ENCODE data around the gene LPAR1. TPM values are rescaled to one million over a fixed set of nuclear protein-coding genes. Genes with fewer than 3 reads are reported as not detected.

Gene LPAR1
- total and polyA plus RNA-seq, 9 of the 15 experiments (the other 6 are each of a cell fraction or from before 2014, with no cell fraction given) = 0.13 TPM; not detected in 8

DNA sequence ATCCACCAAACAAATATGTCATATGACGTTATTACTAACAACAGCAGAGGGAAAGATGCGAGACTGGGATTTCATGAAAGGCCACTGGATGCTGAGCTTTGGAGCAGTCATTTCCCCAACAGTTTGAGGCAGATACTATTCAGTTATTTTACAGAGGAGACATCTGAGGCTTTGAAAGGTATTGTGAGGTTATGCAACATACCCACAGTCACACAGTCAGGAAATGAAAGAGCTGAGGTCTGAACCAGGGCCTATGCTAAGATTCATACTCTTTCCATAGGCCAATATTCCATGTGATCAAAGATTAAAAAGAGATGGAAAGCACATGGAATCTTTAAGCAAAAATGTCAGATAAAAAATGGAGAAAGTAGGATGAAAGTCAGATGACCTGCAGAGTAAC, 63.0 kb downstream of the LPAR1 start (continued):
- TF ChIP-seq, protein P1, sequence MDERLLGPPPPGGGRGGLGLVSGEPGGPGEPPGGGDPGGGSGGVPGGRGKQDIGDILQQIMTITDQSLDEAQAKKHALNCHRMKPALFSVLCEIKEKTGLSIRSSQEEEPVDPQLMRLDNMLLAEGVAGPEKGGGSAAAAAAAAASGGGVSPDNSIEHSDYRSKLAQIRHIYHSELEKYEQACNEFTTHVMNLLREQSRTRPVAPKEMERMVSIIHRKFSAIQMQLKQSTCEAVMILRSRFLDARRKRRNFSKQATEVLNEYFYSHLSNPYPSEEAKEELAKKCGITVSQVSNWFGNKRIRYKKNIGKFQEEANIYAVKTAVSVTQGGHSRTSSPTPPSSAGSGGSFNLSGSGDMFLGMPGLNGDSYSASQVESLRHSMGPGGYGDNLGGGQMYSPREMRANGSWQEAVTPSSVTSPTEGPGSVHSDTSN (CRISPR knock-in tag; IDR thresholded peaks at IDR 0.05; ENCODE audit: low read depth) = no peak
- TF ChIP-seq, protein P1 (tag; conservative IDR thresholded peaks at IDR 0.05; ENCODE audit: low read depth) = no peak

DNA sequence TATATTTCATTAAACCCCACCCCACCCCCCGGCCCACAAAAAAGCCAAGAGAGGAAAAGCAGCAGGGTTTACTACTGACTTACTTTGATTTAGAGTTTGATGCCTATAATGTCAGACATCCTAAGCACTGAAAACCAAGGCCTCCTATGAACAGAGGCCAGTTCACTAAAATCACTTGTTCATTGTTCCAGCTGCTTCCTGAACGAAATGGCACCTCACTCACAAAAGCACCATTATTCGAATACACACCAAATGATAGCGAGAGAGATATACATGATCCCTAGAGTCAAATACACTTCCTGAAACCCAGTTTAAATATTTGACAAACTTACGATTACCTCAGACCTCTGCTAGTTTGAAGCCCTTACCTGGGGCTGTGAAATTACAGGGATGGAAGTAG, 66.6 kb downstream of the LPAR1 start:
- Histone ChIP-seq H3K4me3 (no peak overlapping the region), H3K9me1 (ENCODE audit: control insufficient read depth, insufficient read depth, low read length) (no peaks in the 10 kb centered on the region), H3K79me2 (ENCODE audit: control insufficient read depth, insufficient read depth, low read length) (no peaks in the 10 kb centered on the region), H4K20me1 (replicated peaks; ENCODE audit: control insufficient read depth, insufficient read depth, low read length) (no peaks in the 10 kb centered on the region), H3K4me2 (ENCODE audit: insufficient read depth, low read length) (no peak overlapping the region), H3K36me3 (ENCODE audit: control insufficient read depth, insufficient read depth, low read length) (no peaks in the 10 kb centered on the region), H3K27ac (ENCODE audit: extremely low read depth, low read depth, low read length) (no peak overlapping the region), H3K9me3 (replicated peaks; ENCODE audit: control insufficient read depth, insufficient read depth, low read depth, low read length) (0 out of 2 replicates have a peak, but pooled peaks cover 3% of the 10 kb centered on the region), H3K4me1 (replicated peaks in 1 of 2; ENCODE audit: control insufficient read depth in 2 of 2, insufficient read depth in 2 of 2, low read length in 2 of 2) (no peaks in the 10 kb centered on the region), H3K9ac (ENCODE audit: insufficient read depth in 1 of 2, low read depth in 2 of 2, low read length in 2 of 2) (no peak overlapping the region), H3K27me3 (ENCODE audit: control insufficient read depth in 2 of 2, insufficient read depth in 2 of 2, low read length in 2 of 2) (no peaks in the 10 kb centered on the region), H2AFZ (ENCODE audit: low read depth, low read length) (no peak overlapping the region)
- no peak for TF ChIP-seq ADNP (tag; IDR thresholded peaks at IDR 0.05)
- TF ChIP-seq BRD9 (IDR thresholded peaks at IDR 0.05; ENCODE audit: low read depth, partially characterized antibody) = no peak
- no peak for TF ChIP-seq POLR2G (IDR thresholded peaks at IDR 0.05; ENCODE audit: low read depth, low read length)
- no peak for TF ChIP-seq KAT8 (IDR thresholded peaks at IDR 0.05; ENCODE audit: low read depth)
- TF ChIP-seq RBM34 (IDR thresholded peaks at IDR 0.05; ENCODE audit: borderline replicate concordance, insufficient read depth, low read length) = no peak
- TF ChIP-seq ZNF347 (CRISPR knock-in tag; IDR thresholded peaks at IDR 0.05; ENCODE audit: low read depth) = no peak
- no peak for TF ChIP-seq NBN (IDR thresholded peaks at IDR 0.05; ENCODE audit: low read depth)
- TF ChIP-seq ZBTB7A (IDR thresholded peaks at IDR 0.05; ENCODE audit: borderline replicate concordance, control insufficient read depth, low read depth, low read length) = no peak
- no TSS peak for BruUV-seq (replicated peaks)
- no peak for ATAC-seq
- intact Hi-C loops (cut with micrococcal nuclease) = no loop called here
- WGBS (ENCODE audit: insufficient coverage, low coverage, missing lambda C conversion rate) = 2% methylated on average over 5 of the region's 5 CpGs
- CTCF ChIA-PET (ENCODE audit: low intra/inter-chr PET ratio) = no interaction called here
- in situ Hi-C loops (cut with MboI) = no loop called here
- POLR2A ChIA-PET = no interaction called here
- FAIRE-seq = no peak
- no peak for DNase-seq (ENCODE audit: extremely low read depth in 1 of 4, low spot score in 3 of 4)

Data from K562 (cell line).